Measurements from ENCODE around the gene ILKAP. TPM values are rescaled to one million over a fixed set of nuclear protein-coding genes. Genes with fewer than 3 reads are reported as not detected.

The ILKAP gene
- total RNA-seq, 2 donors from 2014 or later: 75.8 to 99.7 TPM

- ATAC-seq (peak in 1 of 2 donors; percentile 47), DNase-seq (ENCODE audit: low spot score) (peak; percentile 61)
- peaks cover 33 to 45% of the 10 kb centered on the region in 2 donors for H3K4me1 Mint-ChIP-seq (ENCODE audit: low read depth in 2 of 2)
- H3K4me3 Mint-ChIP-seq: peak overlapping the region; percentile 34
- peaks cover 18% of the 10 kb centered on the region for H3K36me3 Mint-ChIP-seq
- H3K27ac Mint-ChIP-seq: peak overlapping the region; percentile 72 to 91
- H3K9me3 Mint-ChIP-seq: no peaks in the 10 kb centered on the region
- H3K27me3 Mint-ChIP-seq: no peaks in the 10 kb centered on the region
These were observed 33.0 kb downstream of the ILKAP start for GRCh38 chr2:238170386-238171071.

GRCh38 chr2:238169708-238170251 is 33.7 kb downstream of the ILKAP start:
- ATAC-seq (peak in 1 of 2 donors; percentile 11), DNase-seq (ENCODE audit: low spot score) (peak; percentile 45)
- Mint-ChIP-seq H3K27ac (peak overlapping the region; percentile 72 to 91), H3K9me3 (no peaks in the 10 kb centered on the region), H3K27me3 (no peaks in the 10 kb centered on the region), H3K4me3 (peak overlapping the region; percentile 19), H3K36me3 (peaks cover 18% of the 10 kb centered on the region), H3K4me1 (ENCODE audit: low read depth in 2 of 2) (peaks cover 33 to 48% of the 10 kb centered on the region in 2 donors)

- peak in 1 of 2 donors; percentile 48 for ATAC-seq
- Mint-ChIP-seq H3K4me3 (peak overlapping the region; percentile 19), H3K9me3 (no peaks in the 10 kb centered on the region), H3K27me3 (no peaks in the 10 kb centered on the region), H3K4me1 (ENCODE audit: low read depth in 2 of 2) (peaks cover 33 to 49% of the 10 kb centered on the region in 2 donors), H3K36me3 (peaks cover 18% of the 10 kb centered on the region), H3K27ac (peak overlapping the region; percentile 72 to 91)
- peak; percentile 47 for DNase-seq (ENCODE audit: low spot score)
These were observed 34.3 kb downstream of the ILKAP start for GRCh38 chr2:238169048-238169707.

- ATAC-seq (no peak), DNase-seq (ENCODE audit: low spot score) (peak; percentile 46)
- Mint-ChIP-seq H3K9me3 (no peaks in the 10 kb centered on the region), H3K27ac (peak overlapping the region in 1 of 2 donors; percentile 91), H3K27me3 (no peaks in the 10 kb centered on the region), H3K36me3 (peaks cover 12% of the 10 kb centered on the region), H3K4me1 (ENCODE audit: low read depth in 2 of 2) (peaks cover 29 to 42% of the 10 kb centered on the region in 2 donors), H3K4me3 (no peak overlapping the region)
These were observed 35.1 kb downstream of the ILKAP start for GRCh38 chr2:238168196-238169047.

- peak overlapping the region in 1 of 2 donors; percentile 91 for H3K27ac Mint-ChIP-seq
- ATAC-seq (no peak), DNase-seq (ENCODE audit: low spot score) (peak; percentile 51)
- H3K4me3 Mint-ChIP-seq: no peak overlapping the region
- peaks cover 5% of the 10 kb centered on the region for H3K36me3 Mint-ChIP-seq
- peaks cover 22 to 35% of the 10 kb centered on the region in 2 donors for H3K4me1 Mint-ChIP-seq (ENCODE audit: low read depth in 2 of 2)
- no peaks in the 10 kb centered on the region for H3K9me3 Mint-ChIP-seq
- no peaks in the 10 kb centered on the region for H3K27me3 Mint-ChIP-seq
These were observed 35.7 kb downstream of the ILKAP start for GRCh38 chr2:238167761-238168160.

- H3K4me3 Mint-ChIP-seq: no peak overlapping the region
- H3K4me1 Mint-ChIP-seq (ENCODE audit: low read depth in 2 of 2): peaks cover 18 to 31% of the 10 kb centered on the region in 2 donors
- peak overlapping the region in 1 of 2 donors; percentile 91 for H3K27ac Mint-ChIP-seq
- peaks cover 4% of the 10 kb centered on the region for H3K36me3 Mint-ChIP-seq
- no peak for ATAC-seq
- H3K9me3 Mint-ChIP-seq: no peaks in the 10 kb centered on the region
- peak; percentile 32 for DNase-seq (ENCODE audit: low spot score)
- H3K27me3 Mint-ChIP-seq: no peaks in the 10 kb centered on the region
These were observed 36.2 kb downstream of the ILKAP start for GRCh38 chr2:238167344-238167715.

- H3K4me3 Mint-ChIP-seq: no peak overlapping the region
- H3K27ac Mint-ChIP-seq: no peak overlapping the region
- H3K9me3 Mint-ChIP-seq: no peaks in the 10 kb centered on the region
- ATAC-seq: no peak
- peaks cover 4% of the 10 kb centered on the region for H3K36me3 Mint-ChIP-seq
- DNase-seq (ENCODE audit: low spot score): peak; percentile 55
- peaks cover 11 to 24% of the 10 kb centered on the region in 2 donors for H3K4me1 Mint-ChIP-seq (ENCODE audit: low read depth in 2 of 2)
- H3K27me3 Mint-ChIP-seq: no peaks in the 10 kb centered on the region
These were observed 36.8 kb downstream of the ILKAP start for GRCh38 chr2:238166391-238167343.

GRCh38 chr2:238165288-238165921 is 38.1 kb downstream of the ILKAP start:
- H3K27me3 Mint-ChIP-seq: no peaks in the 10 kb centered on the region

GRCh38 chr2:238164906-238165287 is 38.6 kb downstream of the ILKAP start:
- Mint-ChIP-seq H3K36me3 (peaks cover under 1% of the 10 kb centered on the region), H3K4me3 (no peak overlapping the region)
- ATAC-seq: no peak

More at GRCh38 chr2:238165288-238165921, 38.1 kb downstream of the ILKAP start:
- ATAC-seq: no peak
- H3K4me3 Mint-ChIP-seq: no peak overlapping the region
- peaks cover 8 to 21% of the 10 kb centered on the region in 2 donors for H3K4me1 Mint-ChIP-seq (ENCODE audit: low read depth in 2 of 2)
- H3K27ac Mint-ChIP-seq: peak overlapping the region in 1 of 2 donors; percentile 72
- DNase-seq (ENCODE audit: low spot score): peak; percentile 40
- peaks cover 4% of the 10 kb centered on the region for H3K36me3 Mint-ChIP-seq
- H3K9me3 Mint-ChIP-seq: no peaks in the 10 kb centered on the region

GRCh38 chr2:238163481-238164198 is 39.9 kb downstream of the ILKAP start:
- Mint-ChIP-seq H3K9me3 (no peaks in the 10 kb centered on the region), H3K4me1 (ENCODE audit: low read depth in 2 of 2) (peaks cover 4 to 18% of the 10 kb centered on the region in 2 donors)
- DNase-seq (ENCODE audit: low spot score): peak; percentile 59

More at GRCh38 chr2:238164906-238165287, 38.6 kb downstream of the ILKAP start:
- peak; percentile 35 for DNase-seq (ENCODE audit: low spot score)
- Mint-ChIP-seq H3K4me1 (ENCODE audit: low read depth in 2 of 2) (peaks cover 4 to 19% of the 10 kb centered on the region in 2 donors), H3K9me3 (no peaks in the 10 kb centered on the region), H3K27me3 (no peaks in the 10 kb centered on the region), H3K27ac (peak overlapping the region in 1 of 2 donors; percentile 72)

GRCh38 chr2:238162846-238163441 is 40.6 kb downstream of the ILKAP start:
- peak; percentile 52 for DNase-seq (ENCODE audit: low spot score)
- H3K27ac Mint-ChIP-seq: no peak overlapping the region
- no peaks in the 10 kb centered on the region for H3K36me3 Mint-ChIP-seq
- no peaks in the 10 kb centered on the region for H3K9me3 Mint-ChIP-seq
- peaks cover 4 to 16% of the 10 kb centered on the region in 2 donors for H3K4me1 Mint-ChIP-seq (ENCODE audit: low read depth in 2 of 2)
- no peak overlapping the region for H3K4me3 Mint-ChIP-seq
- no peak for ATAC-seq
- H3K27me3 Mint-ChIP-seq: no peaks in the 10 kb centered on the region

More at GRCh38 chr2:238163481-238164198, 39.9 kb downstream of the ILKAP start:
- Mint-ChIP-seq H3K4me3 (no peak overlapping the region), H3K27me3 (no peaks in the 10 kb centered on the region), H3K27ac (no peak overlapping the region), H3K36me3 (no peaks in the 10 kb centered on the region)
- no peak for ATAC-seq

Measured in natural killer cell treated with Interleukin-12 subunit alpha and Interleukin-12 subunit beta and Interleukin-15 and Interleukin-18, amount 100 ng/mL, for 72 hours (primary cell).